Fibroblast of the conjunctiva (primary cell): ENCODE data around the gene LZTS2.

ENCODE experiments used
- DNase-seq: peaks from one replicate; pipeline ENCODE4 v3.0.0-alpha.2; 2010; ENCODE audit warnings: low read depth

The LZTS2 gene

DNA sequence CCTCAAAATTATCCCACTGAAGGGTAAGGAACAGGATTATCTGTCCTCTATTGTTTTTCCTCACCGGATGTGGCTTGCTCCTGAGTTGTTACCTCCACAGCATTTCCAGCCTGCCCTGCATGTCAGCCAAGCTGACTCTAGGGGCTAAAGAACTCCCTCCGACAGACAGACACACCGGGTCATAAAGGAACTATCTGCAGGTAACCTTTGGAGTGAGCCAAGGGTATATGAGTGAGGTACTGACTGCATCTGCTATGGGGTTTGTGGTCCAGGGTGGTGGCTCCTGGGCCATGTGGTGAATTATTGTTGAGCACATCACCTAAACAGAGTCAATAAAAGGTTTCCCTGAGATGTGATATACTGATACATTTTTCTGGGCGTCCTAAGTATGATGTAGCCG lies 55.3 kb downstream of the LZTS2 start:
- no peak for DNase-seq

DNA sequence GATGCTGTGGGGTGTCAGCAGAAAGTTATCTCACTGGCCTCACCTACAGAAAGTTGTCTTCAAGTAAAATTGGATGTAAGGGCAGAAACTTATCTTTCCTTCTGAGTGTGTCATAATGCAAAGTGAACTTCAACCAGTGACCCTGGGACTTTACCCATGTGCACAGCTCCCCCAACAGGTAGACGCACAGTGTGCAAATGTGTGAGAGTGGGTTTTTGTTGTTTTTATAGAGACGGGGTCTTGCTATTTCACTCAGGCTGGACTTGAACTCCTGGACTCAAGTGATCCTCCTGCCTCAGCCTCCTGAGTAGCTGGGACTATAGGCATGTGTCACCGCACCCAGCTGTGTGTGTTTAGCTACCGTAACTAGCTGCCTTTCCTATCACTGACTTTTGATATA lies 55.8 kb downstream of the LZTS2 start:
- no peak for DNase-seq

DNA sequence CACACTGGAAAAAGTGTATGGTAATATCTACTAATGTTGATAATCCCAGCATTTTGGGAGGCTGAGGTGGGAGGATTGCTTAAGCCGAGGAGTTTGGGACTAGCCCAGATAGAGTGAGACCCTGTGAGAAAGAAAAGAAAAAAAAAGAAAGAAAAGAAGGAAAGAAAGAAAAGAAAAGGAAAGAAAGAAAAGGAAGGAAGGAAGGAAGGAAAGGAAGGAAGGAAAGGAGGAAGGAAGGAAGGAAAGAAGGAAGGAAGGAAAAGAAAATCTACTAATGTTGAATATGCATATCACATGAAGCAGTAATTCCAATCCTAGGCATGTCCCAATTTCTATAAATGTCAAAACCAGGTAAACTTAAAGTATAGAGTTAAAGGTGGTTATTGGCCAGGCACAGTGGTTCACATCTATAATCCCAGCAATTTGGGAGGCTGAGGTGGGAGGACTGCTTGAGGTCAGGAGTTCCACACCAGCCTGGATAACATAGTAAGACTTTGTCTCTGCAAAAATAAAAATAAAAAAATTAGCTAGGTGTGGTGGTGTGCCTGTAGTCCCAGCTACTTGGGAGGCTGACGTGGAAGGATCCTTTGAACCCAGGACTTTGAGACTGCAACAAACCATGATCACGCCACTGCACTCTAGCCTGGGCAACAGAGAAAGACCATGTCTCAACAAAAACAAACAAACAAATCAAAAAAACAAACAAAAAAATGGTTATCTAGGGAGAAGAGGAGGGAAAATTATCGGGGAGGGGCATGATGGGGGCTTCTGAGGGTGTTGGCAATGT lies 57.0 kb downstream of the LZTS2 start:
- no peak for DNase-seq
